ENCODE data around the gene KIZ.

KIZ gene, protein sequence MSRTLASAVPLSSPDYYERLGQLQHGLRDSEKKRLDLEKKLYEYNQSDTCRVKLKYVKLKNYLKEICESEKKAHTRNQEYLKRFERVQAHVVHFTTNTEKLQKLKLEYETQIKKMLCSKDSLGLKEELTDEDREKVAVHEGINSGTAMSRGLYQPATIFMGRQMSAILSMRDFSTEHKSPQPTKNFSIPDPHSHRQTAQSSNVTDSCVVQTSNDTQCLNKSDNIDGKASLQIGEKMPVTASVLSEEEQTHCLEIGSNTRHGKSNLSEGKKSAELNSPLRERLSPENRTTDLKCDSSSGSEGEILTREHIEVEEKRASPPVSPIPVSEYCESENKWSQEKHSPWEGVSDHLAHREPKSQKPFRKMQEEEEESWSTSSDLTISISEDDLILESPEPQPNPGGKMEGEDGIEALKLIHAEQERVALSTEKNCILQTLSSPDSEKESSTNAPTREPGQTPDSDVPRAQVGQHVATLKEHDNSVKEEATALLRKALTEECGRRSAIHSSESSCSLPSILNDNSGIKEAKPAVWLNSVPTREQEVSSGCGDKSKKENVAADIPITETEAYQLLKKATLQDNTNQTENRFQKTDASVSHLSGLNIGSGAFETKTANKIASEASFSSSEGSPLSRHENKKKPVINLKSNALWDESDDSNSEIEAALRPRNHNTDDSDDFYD

DNA sequence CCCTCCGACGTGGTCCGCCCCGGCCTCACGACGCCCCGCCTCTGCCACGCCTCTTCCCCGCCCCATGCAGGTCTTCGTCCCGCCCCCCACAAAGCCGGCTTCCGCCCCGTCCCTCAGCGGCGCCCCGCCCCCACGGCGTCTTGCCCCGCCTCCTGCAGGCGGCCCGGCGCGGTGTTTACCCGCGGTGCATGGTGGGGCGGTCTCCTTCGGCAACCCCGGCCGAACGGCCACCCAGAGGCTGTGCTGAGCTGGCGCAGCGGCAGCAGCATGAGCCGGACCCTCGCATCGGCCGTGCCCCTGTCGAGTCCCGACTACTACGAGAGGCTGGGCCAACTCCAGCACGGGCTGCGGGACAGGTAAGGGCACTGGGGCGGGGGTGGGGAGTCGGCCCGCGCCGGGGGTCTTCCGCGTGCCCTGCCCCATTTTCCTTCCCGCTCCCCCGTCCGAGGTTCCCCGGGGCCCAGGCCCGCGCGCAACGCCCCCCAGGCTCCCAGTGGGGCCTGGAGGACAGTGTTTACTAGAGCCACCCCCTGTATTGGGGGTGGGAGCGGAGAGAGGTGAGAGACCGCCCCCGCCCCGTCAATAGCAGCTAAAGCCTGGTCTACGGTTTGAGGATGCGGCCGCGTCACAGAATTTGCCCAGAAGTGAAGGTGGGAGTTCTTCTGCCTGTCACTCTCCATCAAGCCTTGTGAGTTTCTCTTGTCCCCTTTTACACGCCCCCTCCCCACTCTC, at the start of gene KIZ:
Gene KIZ (plus strand): TSS at position 234 of the 732 bp plus-strand sequence. CDS start 34 bp downstream, at position 268.
- H3K4me3 ChIP-seq (ENCODE audit: low read depth, low read length): peak within 1 kb of the TSS; percentile 92

DNA sequence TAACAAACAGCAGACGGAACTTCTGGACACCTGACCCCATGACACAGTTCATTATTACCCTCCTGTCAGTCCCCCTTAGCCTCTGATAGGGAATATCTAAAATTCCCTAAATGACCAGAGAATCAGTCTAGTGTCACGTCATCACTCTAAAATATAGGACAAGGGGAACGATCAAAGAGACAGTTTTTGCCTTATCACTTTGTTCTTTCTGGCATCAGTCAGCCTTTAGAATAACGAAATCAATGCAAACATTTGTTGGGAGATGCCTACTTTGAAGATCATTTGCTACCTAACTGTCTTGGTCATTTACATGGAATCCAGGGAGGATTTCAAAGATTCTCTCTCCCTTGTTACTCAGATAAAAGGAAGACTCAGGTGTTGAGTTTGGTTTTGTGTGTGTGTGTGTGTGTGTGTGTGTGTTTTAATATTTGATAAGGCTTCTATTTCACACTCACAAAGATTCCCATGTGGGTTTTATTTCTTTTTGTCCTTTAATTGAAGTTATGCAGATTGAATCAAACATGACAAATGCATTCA, 48.0 kb upstream of the KIZ start:
- TF ChIP-seq, protein P1, sequence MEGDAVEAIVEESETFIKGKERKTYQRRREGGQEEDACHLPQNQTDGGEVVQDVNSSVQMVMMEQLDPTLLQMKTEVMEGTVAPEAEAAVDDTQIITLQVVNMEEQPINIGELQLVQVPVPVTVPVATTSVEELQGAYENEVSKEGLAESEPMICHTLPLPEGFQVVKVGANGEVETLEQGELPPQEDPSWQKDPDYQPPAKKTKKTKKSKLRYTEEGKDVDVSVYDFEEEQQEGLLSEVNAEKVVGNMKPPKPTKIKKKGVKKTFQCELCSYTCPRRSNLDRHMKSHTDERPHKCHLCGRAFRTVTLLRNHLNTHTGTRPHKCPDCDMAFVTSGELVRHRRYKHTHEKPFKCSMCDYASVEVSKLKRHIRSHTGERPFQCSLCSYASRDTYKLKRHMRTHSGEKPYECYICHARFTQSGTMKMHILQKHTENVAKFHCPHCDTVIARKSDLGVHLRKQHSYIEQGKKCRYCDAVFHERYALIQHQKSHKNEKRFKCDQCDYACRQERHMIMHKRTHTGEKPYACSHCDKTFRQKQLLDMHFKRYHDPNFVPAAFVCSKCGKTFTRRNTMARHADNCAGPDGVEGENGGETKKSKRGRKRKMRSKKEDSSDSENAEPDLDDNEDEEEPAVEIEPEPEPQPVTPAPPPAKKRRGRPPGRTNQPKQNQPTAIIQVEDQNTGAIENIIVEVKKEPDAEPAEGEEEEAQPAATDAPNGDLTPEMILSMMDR (IDR thresholded peaks at IDR 0.05; ENCODE audit: low read depth, low read length): no peak
- no peak overlapping the region for H3K4me3 ChIP-seq (ENCODE audit: low read depth, low read length)

More for the DNA sequence above, at the start of gene KIZ:
- TF ChIP-seq, protein P1 (IDR thresholded peaks at IDR 0.05; ENCODE audit: low read depth, low read length): peak; percentile 15; the same call in 1 of the 2 replicates

GRCh38 chr20:21082584-21082983, 43.3 kb upstream of the KIZ start:
- TF ChIP-seq, protein P1 (IDR thresholded peaks at IDR 0.05; ENCODE audit: low read depth, low read length): no peak

DNA sequence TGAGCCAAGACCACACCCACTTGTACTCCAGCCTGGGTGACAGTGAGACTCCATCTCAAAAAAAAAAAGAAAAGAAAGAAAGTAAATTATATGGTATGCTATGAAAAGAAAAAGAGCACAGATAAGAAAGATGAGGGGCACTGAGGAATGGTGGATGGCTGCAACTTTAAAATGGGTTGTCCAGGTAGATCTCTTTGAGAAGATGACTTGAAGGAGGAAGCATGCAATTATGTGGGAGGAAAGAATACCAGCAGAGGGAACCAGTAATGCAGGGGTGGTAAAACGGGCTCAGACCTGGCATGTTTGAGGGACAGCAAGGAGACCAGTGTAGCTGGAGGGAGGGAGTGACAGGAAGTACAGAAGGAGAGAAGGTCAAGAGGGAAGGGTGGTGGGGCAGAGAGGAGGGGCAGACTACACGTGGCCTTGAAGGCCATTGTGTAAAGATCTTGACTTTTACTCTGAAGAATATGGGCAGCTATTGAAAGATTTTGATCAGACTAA, 42.0 kb upstream of the KIZ start:
- no peak overlapping the region for H3K4me3 ChIP-seq (ENCODE audit: low read depth, low read length)
- TF ChIP-seq, protein P1 (IDR thresholded peaks at IDR 0.05; ENCODE audit: low read depth, low read length): no peak

More at GRCh38 chr20:21082584-21082983, 43.3 kb upstream of the KIZ start:
- no peak overlapping the region for H3K4me3 ChIP-seq (ENCODE audit: low read depth, low read length)

- TF ChIP-seq, protein P1 (IDR thresholded peaks at IDR 0.05; ENCODE audit: low read depth, low read length): no peak
- H3K4me3 ChIP-seq (ENCODE audit: low read depth, low read length): no peak overlapping the region
Observed at GRCh38 chr20:21087862-21088540, 37.9 kb upstream of the KIZ start.

- no peak overlapping the region for H3K4me3 ChIP-seq (ENCODE audit: low read depth, low read length)
- TF ChIP-seq, protein P1 (IDR thresholded peaks at IDR 0.05; ENCODE audit: low read depth, low read length): no peak
Observed at GRCh38 chr20:21089391-21089790, 36.5 kb upstream of the KIZ start.
